GM10248 (cell line): ENCODE results near the gene DONSON.

Experiments
- CTCF ChIA-PET: fragments of 300-600 bp; sonication (Branson Sonifier 250); formaldehyde crosslinking; extraction: SDS; loops from one replicate; lab custom pipeline; 2021; ENCODE audit warnings: antibody characterized with exemption; lab: Yijun Ruan, JAX
- POLR2A ChIA-PET: fragments of 350-650 bp; sonication (Branson Sonifier 250); formaldehyde crosslinking; extraction: SDS; loops from one replicate; lab custom pipeline; 2020; ENCODE audit warnings: antibody characterized with exemption; lab: Yijun Ruan, JAX
- DNase-seq: peaks from one replicate; pipeline ENCODE4 v3.0.0; 2012; ENCODE audit errors: extremely low spot score
- TF ChIP-seq, protein P1 (sequence below): IDR thresholded peaks from 2 replicates; pipeline ENCODE4 v1.5.1; 2012; ENCODE audit warnings: mild to moderate bottlenecking, low read depth; ENCODE audit errors: extremely low read depth, missing control alignments, control extremely low read depth

The DONSON gene

DNA sequence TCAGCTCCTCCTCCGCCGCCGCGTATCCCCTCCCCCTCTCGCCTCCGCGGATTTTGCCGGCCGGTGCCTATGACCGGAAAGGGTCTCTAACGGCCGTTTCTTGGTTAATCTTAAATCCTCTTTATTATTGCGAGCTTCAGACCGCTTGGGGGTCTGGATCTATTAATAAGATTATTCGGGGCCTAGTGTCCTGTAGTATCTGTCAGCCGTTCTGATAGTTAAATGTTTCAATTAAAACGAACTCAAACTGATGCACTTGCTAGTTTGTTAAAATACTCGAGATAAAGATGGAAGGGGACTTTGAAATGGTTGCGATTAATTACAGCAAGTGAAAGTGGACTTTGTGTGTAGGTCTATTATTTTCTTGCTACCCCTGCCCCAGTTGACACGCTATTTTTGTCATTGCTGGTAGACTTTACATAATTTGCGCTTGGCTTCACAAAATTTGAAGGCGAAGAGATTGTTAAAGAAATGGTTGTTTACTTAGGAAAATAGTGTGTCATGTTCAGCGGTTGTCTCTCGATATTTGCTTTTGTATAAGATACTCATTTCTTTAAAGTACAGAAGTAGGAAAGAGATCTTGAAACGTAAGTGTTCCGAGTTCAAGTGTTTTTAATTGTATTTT lies 44.9 kb downstream of the DONSON start:
- peak; percentile 57 for DNase-seq
- ChIA-PET CTCF (interaction anchor here (0.7 to 3.2 kb wide), 3 partner anchors 12 to 63 kb away, joined by 3 to 12 read pairs (median 5); no protein-coding TSS in a partner anchor), POLR2A (interaction anchor here (0.6 to 1.1 kb wide), 4 partner anchors 8 to 103 kb away, joined by 3 to 6 read pairs (median 4); partner anchors contain the start of gene DONSON)
- TF ChIP-seq, protein P1, sequence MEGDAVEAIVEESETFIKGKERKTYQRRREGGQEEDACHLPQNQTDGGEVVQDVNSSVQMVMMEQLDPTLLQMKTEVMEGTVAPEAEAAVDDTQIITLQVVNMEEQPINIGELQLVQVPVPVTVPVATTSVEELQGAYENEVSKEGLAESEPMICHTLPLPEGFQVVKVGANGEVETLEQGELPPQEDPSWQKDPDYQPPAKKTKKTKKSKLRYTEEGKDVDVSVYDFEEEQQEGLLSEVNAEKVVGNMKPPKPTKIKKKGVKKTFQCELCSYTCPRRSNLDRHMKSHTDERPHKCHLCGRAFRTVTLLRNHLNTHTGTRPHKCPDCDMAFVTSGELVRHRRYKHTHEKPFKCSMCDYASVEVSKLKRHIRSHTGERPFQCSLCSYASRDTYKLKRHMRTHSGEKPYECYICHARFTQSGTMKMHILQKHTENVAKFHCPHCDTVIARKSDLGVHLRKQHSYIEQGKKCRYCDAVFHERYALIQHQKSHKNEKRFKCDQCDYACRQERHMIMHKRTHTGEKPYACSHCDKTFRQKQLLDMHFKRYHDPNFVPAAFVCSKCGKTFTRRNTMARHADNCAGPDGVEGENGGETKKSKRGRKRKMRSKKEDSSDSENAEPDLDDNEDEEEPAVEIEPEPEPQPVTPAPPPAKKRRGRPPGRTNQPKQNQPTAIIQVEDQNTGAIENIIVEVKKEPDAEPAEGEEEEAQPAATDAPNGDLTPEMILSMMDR: no peak

DNA sequence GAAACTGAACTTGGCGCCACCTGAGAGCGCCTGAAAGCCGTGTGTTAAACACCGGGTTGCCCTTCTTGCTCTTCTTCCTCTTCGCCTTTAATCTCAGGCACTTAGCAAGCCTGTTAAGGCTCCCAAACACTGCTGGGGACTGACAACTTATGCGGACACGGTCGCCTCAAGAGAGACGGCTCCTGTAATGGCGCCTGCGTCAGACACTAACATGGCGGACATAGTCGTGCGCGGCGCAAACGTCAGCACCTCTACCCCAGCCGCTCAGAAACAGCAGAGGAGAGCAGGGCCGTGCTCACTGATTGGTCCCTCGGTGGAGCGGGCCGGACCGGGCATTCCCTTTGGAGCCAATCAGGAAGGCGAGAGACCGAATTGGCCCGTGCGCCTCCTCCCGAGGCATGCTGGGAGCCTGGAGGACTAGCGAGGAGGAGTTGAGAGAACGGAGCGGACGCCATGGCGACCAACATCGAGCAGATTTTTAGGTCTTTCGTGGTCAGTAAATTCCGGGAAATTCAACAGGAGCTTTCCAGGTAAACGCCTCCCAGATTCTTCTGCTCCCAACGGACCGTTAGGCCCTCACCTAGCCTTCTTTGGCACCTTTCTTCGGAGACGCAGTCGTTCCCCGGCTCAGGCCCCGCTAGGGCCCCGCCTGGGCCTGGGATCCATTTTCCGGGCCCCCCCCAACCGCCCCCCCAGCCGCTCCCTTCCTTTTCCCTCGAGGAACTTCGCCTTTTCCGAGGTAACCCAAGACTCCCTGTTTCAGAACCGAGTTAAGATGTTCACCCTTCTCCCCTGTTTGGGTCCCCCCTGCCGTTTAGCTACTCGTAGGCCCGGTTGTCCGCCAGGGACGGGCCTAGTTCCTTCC lies 45.6 kb downstream of the DONSON start, which contains the start of gene SON:
SON (plus strand) TSS at position 399 of the 865 bp plus-strand sequence; CDS start at position 454, 55 bp downstream.
- peak; percentile 97 for DNase-seq
- POLR2A ChIA-PET: interaction anchor here (0.6 to 1.5 kb wide), 4 partner anchors 9 to 46 kb away, joined by 3 to 6 read pairs (median 4); partner anchors contain the start of gene DONSON
- CTCF ChIA-PET: interaction anchor here (0.7 to 3.2 kb wide), 3 partner anchors 15 to 63 kb away, joined by 3 to 12 read pairs (median 4); no protein-coding TSS in a partner anchor
- TF ChIP-seq, protein P1: no peak

DNA sequence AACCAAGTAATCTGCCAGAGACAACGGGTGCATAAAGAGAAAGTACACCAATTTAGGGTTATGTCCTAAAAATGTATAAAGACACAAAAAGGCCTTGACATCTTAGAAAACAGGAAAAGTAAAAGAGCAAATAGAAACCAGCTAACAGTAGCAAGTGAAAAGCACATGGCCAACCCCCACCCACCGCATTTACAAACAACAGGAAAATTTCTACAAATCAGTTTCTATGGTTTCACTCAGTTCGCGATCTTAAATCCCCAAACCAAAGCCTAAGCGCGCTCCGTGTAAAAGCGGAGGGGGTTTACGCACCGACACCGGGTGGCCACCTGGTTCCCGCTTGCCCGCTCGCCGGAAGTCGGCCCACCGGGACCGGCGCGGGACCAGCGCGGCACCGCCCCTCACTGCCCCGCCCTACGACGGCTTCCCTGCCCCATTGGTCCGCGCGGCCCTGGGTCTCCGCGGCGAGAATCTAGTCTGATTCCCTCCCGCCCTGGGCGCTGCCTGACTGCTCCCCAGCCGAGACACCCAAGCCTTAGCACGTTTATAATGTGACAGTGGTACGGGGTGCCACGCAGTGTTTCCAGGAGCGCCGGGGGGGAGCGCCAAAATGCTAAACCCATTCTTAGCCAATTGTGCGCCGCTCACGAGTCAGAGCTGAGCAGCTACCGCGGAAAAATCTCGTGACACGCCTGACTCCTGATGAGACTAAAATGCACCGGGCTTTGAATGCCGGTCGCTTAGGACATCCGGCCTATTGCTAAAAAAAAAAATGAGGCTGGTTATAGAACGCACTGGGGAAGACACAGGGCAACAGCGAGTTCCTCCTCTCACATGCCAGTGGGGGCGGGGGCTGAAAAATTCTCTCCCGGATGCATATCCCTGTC lies 46.5 kb downstream of the DONSON start, which contains the start of gene GART:
GART (minus strand) TSS at position 362 of the 884 bp plus-strand sequence. CDS start 2,802 bp downstream, outside the sequence.
- ChIA-PET CTCF (interaction anchor here (1.7 kb wide), 1 partner anchor 64 kb away, joined by 4 read pairs; no protein-coding TSS in a partner anchor), POLR2A (interaction anchor here (1.5 kb wide), 1 partner anchor 15 kb away, joined by 4 read pairs; no protein-coding TSS in a partner anchor)
- TF ChIP-seq, protein P1: no peak
- peak; percentile 84 for DNase-seq

GRCh38 chr21:33541105-33541711 lies 47.3 kb downstream of the DONSON start:
- DNase-seq: no peak
- TF ChIP-seq, protein P1: no peak
- POLR2A ChIA-PET: interaction anchor here (1.5 kb wide), 1 partner anchor 16 kb away, joined by 4 read pairs; no protein-coding TSS in a partner anchor
- CTCF ChIA-PET: interaction anchor here (1.5 to 1.7 kb wide), 2 partner anchors 50 to 65 kb away, joined by 3 to 4 read pairs; partner anchors contain the start of gene DNAJC28

DNA sequence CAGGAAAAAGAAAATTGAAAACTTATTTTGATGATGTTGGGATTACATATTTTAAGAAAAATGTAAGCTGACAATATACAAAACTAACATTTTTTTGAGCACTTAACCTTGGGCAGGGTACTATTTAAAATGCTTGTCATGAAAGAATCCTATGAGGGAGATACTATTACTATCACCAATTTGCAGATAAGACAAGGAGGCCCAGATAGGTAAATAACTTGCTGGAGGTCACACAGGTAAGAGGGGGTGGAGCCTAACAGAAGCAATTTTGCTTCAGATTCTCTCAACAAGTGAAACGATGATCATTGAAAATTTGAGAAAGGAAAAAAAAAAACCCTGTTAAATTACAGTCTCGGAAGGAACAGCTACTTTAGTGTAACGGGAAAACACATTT lies 47.8 kb downstream of the DONSON start:
- TF ChIP-seq, protein P1: no peak
- ChIA-PET POLR2A (no interaction called here), CTCF (interaction anchor here (1.5 kb wide), 1 partner anchor 49 kb away, joined by 3 read pairs; the partner anchor contains the start of gene DNAJC28)
- DNase-seq: no peak
